HEK293 (cell line): ENCODE results near the gene LIME1.

Experiments
- CTCF ChIA-PET: fragments of 350-600 bp; formaldehyde crosslinking; extraction: SDS; loops from one replicate; lab custom pipeline; 2021; ENCODE audit warnings: antibody characterized with exemption; lab: Yijun Ruan, JAX
- POLR2A ChIA-PET: fragments of 300-600 bp; formaldehyde crosslinking; extraction: SDS; loops from one replicate; lab custom pipeline; 2020; ENCODE audit warnings: antibody characterized with exemption, inconsistent platforms; lab: Yijun Ruan, JAX
- H3K27ac ChIP-seq: fragments of 200-500 bp; sonication (Bioruptor generic); 2 replicates; pipeline ENCODE4 v1.5.1; 2014; ENCODE audit warnings: low read depth, low read length, control low read depth, inconsistent platforms; ENCODE audit errors: extremely low read depth
- H3K36me3 ChIP-seq, 2 experiments: fragments of 200-500 bp in 1 of 2; sonication (Bioruptor generic) in 1 of 2; 1 replicate in 1 of 2; 2 replicates in 1 of 2; pipeline ENCODE4 v1.5.1; 2014 to 2017; ENCODE audit warnings: inconsistent platforms in 2 of 2, low read length in 2 of 2; ENCODE audit not compliant: control insufficient read depth in 2 of 2, insufficient read depth in 1 of 2
- H3K4me1 ChIP-seq: fragments of 200-500 bp; sonication (Bioruptor generic); 2 replicates; pipeline ENCODE4 v1.5.1; 2014; ENCODE audit warnings: mild to moderate bottlenecking, low read length, inconsistent platforms; ENCODE audit not compliant: control insufficient read depth, insufficient read depth
- H3K4me3 ChIP-seq: 2 replicates; pipeline ENCODE4 v1.5.1; 2011; ENCODE audit warnings: low read depth, mild to moderate bottlenecking, control low read depth, low read length, moderate library complexity
- H3K9me3 ChIP-seq: fragments of 200-500 bp; sonication (Bioruptor generic); 2 replicates; pipeline ENCODE4 v1.5.1; 2014; ENCODE audit warnings: low read depth, low read length, inconsistent platforms; ENCODE audit not compliant: control insufficient read depth, insufficient read depth
- PRDM10 ChIP-seq: fragments of 450-650 bp; formaldehyde crosslinking; IDR thresholded peaks from 2 replicates; pipeline ENCODE4 v1.5.1; 2016; ENCODE audit warnings: missing biosample characterization, missing genetic modification characterization
- TCF7L2 ChIP-seq: IDR thresholded peaks from 2 replicates; pipeline ENCODE4 v1.6.1; 2011; ENCODE audit warnings: low read depth, mild to moderate bottlenecking, inconsistent platforms, low read length, moderate library complexity, borderline replicate concordance
- ZNF174 ChIP-seq: fragments of 450-650 bp; formaldehyde crosslinking; IDR thresholded peaks from 2 replicates; pipeline ENCODE4 v1.5.0; 2017; ENCODE audit warnings: missing biosample characterization, mild to moderate bottlenecking, missing genetic modification characterization
- ZNF701 ChIP-seq: fragments of 450-650 bp; formaldehyde crosslinking; IDR thresholded peaks from 2 replicates; pipeline ENCODE4 v1.5.1; 2016; ENCODE audit warnings: missing biosample characterization, missing genetic modification characterization
- TF ChIP-seq, protein P1 (sequence below): fragments of 450-650 bp; formaldehyde crosslinking; conservative IDR thresholded peaks from 2 replicates; pipeline ENCODE4 v1.5.1; 2016; ENCODE audit warnings: low read depth, missing biosample characterization, missing genetic modification characterization
- TF ChIP-seq, protein P2 (sequence below): fragments of 450-650 bp; formaldehyde crosslinking; IDR thresholded peaks from 2 replicates; pipeline ENCODE4 v1.5.1; 2017; ENCODE audit warnings: missing biosample characterization, missing genetic modification characterization

LIME1 gene

GRCh38 chr20:63733579-63734081, 2.8 kb upstream of the LIME1 start (continued):
- TF ChIP-seq, protein P1, sequence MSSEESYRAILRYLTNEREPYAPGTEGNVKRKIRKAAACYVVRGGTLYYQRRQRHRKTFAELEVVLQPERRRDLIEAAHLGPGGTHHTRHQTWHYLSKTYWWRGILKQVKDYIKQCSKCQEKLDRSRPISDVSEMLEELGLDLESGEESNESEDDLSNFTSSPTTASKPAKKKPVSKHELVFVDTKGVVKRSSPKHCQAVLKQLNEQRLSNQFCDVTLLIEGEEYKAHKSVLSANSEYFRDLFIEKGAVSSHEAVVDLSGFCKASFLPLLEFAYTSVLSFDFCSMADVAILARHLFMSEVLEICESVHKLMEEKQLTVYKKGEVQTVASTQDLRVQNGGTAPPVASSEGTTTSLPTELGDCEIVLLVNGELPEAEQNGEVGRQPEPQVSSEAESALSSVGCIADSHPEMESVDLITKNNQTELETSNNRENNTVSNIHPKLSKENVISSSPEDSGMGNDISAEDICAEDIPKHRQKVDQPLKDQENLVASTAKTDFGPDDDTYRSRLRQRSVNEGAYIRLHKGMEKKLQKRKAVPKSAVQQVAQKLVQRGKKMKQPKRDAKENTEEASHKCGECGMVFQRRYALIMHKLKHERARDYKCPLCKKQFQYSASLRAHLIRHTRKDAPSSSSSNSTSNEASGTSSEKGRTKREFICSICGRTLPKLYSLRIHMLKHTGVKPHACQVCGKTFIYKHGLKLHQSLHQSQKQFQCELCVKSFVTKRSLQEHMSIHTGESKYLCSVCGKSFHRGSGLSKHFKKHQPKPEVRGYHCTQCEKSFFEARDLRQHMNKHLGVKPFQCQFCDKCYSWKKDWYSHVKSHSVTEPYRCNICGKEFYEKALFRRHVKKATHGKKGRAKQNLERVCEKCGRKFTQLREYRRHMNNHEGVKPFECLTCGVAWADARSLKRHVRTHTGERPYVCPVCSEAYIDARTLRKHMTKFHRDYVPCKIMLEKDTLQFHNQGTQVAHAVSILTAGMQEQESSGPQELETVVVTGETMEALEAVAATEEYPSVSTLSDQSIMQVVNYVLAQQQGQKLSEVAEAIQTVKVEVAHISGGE = no peak
- no peak for TF ChIP-seq ZNF174 (tag by site-specific recombination)
- no peak for TF ChIP-seq TCF7L2

- no peak overlapping the region for H3K4me3 ChIP-seq
- peaks cover 0 to 72% of the 10 kb centered on the region in 2 experiments; a peak in 2 of 3 replicates for H3K36me3 ChIP-seq
- POLR2A ChIA-PET = interaction anchor here (0.8 kb wide), 1 partner anchor 100 kb away, joined by 3 read pairs; no protein-coding TSS in a partner anchor
- no peaks in the 10 kb centered on the region; the same call in 1 of the 2 replicates for H3K4me1 ChIP-seq
- no peaks in the 10 kb centered on the region for H3K9me3 ChIP-seq
- no peak overlapping the region for H3K27ac ChIP-seq
- TF ChIP-seq PRDM10 (tag by site-specific recombination) (peak; percentile 35; the same call in 1 of the 2 replicates), ZNF701 (tag by site-specific recombination) (no peak)
- TF ChIP-seq, protein P1 = no peak
- TF ChIP-seq, protein P2, sequence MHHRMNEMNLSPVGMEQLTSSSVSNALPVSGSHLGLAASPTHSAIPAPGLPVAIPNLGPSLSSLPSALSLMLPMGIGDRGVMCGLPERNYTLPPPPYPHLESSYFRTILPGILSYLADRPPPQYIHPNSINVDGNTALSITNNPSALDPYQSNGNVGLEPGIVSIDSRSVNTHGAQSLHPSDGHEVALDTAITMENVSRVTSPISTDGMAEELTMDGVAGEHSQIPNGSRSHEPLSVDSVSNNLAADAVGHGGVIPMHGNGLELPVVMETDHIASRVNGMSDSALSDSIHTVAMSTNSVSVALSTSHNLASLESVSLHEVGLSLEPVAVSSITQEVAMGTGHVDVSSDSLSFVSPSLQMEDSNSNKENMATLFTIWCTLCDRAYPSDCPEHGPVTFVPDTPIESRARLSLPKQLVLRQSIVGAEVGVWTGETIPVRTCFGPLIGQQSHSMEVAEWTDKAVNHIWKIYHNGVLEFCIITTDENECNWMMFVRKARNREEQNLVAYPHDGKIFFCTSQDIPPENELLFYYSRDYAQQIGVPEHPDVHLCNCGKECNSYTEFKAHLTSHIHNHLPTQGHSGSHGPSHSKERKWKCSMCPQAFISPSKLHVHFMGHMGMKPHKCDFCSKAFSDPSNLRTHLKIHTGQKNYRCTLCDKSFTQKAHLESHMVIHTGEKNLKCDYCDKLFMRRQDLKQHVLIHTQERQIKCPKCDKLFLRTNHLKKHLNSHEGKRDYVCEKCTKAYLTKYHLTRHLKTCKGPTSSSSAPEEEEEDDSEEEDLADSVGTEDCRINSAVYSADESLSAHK (tag by site-specific recombination) = peak; percentile 52
- TF ChIP-seq, all 188 proteins: peak for 2
- CTCF ChIA-PET = interaction anchor here (0.5 to 0.8 kb wide), 2 partner anchors 26 to 206 kb away, joined by 3 read pairs; no protein-coding TSS in a partner anchor
Measured at GRCh38 chr20:63734111-63734945, 2.1 kb upstream of the LIME1 start.
